Measurements from ENCODE around the gene ENPP6. TPM values are rescaled to one million over a fixed set of nuclear protein-coding genes. Genes with fewer than 3 reads are reported as not detected.

The ENPP6 gene
- total and polyA plus RNA-seq, 2 donors (not counting 3 experiments of a cell fraction or from before 2014, with no cell fraction given): not detected

GRCh38 chr4:184136525-184136924 is 81.1 kb downstream of the ENPP6 start:
- BruUV-seq (replicated peaks): no TSS peak
- Histone ChIP-seq H3K9me3 (replicated peaks; ENCODE audit: control insufficient read depth, insufficient read depth, low read length) (no peaks in the 10 kb centered on the region), H3K9me1 (replicated peaks; ENCODE audit: control insufficient read depth, extremely low read depth, insufficient read depth, low read length) (no peaks in the 10 kb centered on the region), H3K27ac (ENCODE audit: insufficient read depth, low read depth, low read length) (no peak overlapping the region), H4K20me1 (replicated peaks; ENCODE audit: control insufficient read depth, extremely low read depth, insufficient read depth, low read length) (no peaks in the 10 kb centered on the region), H3K4me2 (ENCODE audit: insufficient read depth, low read length) (no peak overlapping the region), H3K4me1 (ENCODE audit: control insufficient read depth, extremely low read depth, insufficient read depth, low read length) (no peaks in the 10 kb centered on the region), H3K79me2 (ENCODE audit: control insufficient read depth, insufficient read depth, low read length) (no peaks in the 10 kb centered on the region), H3K36me3 (ENCODE audit: control insufficient read depth in 2 of 2, extremely low read depth in 1 of 2, insufficient read depth in 2 of 2, low read length in 2 of 2) (no peaks in the 10 kb centered on the region), H3K4me3 (replicated peaks in 1 of 3; ENCODE audit: insufficient read depth in 1 of 3, low read depth in 1 of 3, low read length in 3 of 3) (no peak overlapping the region), H3K27me3 (ENCODE audit: control insufficient read depth in 2 of 2, insufficient read depth in 2 of 2, low read length in 2 of 2) (no peaks in the 10 kb centered on the region), H3K9ac (replicated peaks; ENCODE audit: extremely low read depth, insufficient read depth, low read length) (no peak overlapping the region), H2AFZ (ENCODE audit: low read depth, low read length) (no peak overlapping the region)
- DNase-seq (ENCODE audit: low read depth, low spot score) (no peak), FAIRE-seq (no peak)
- dilution Hi-C loops (cut with MboI; ENCODE audit: extremely low pct_ligation_motif_present, low sequenced_read_pairs) (no loop called here), intact Hi-C loops (cut with micrococcal nuclease) (no loop called here)
- POLR2A ChIA-PET: no interaction called here
- TF ChIP-seq MAX (IDR thresholded peaks at IDR 0.05; ENCODE audit: insufficient read depth, insufficient read length) (no peak), JUN (IDR thresholded peaks at IDR 0.05; ENCODE audit: borderline replicate concordance, insufficient read depth, insufficient read length, low read depth) (no peak), POLR2A (IDR thresholded peaks at IDR 0.05; ENCODE audit: low read depth, low read length) (no peak), MYC (IDR thresholded peaks at IDR 0.05; ENCODE audit: low read depth, low read length) (no peak), POLR2AphosphoS5 (IDR thresholded peaks at IDR 0.05; ENCODE audit: insufficient read depth, low read depth, low read length) (no peak), GATA2 (IDR thresholded peaks at IDR 0.05; ENCODE audit: insufficient read depth, insufficient read length, low read depth, low read length) (no peak), CTCF (IDR thresholded peaks at IDR 0.05; ENCODE audit: extremely low read depth in 1 of 2, insufficient read depth in 1 of 2, low read depth in 1 of 2, low read length in 2 of 2) (no peak), FOS (IDR thresholded peaks at IDR 0.05; ENCODE audit: borderline replicate concordance, insufficient read depth, low read length) (no peak), EZH2 (IDR thresholded peaks at IDR 0.05; ENCODE audit: borderline replicate concordance, low read depth, low read length, severe bottlenecking) (no peak)
- CTCF ChIA-PET: no interaction called here

Measured in endothelial cell of umbilical vein (primary cell).